Activated CD4-positive, alpha-beta T cell treated with anti-CD3 and anti-CD28 coated beads, Interleukin-2, amount 50 U/mL, for 1 hour (primary cell): Measurements from ENCODE around the gene APC.
"Not testable (repeated sequence)": the region's sequence is repeated elsewhere in the genome, so short reads cannot be mapped to it uniquely, and the experiment has no call there.

ENCODE experiments used
- DNase-seq: peaks from one replicate; pipeline ENCODE4 v3.0.0-alpha.2; 2020

The APC gene

DNA sequence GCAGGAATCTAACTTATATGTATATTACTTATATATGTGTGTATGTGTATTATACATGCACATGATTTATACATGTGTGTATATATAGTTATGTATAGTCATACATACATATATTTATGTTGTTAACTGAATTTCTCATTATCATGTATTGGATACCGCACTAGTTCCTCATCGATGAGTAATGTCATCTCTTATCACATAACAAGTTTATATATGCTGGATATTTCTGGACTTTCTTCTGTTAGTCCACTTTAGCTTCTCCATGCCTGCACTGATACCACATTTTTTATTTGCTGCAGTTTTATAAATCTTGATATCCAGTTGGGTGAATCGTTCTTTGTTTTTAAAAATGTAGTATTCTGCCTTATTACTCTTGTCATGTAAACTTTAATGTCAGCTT is 50.2 kb downstream of the APC start:
- DNase-seq = no peak

DNA sequence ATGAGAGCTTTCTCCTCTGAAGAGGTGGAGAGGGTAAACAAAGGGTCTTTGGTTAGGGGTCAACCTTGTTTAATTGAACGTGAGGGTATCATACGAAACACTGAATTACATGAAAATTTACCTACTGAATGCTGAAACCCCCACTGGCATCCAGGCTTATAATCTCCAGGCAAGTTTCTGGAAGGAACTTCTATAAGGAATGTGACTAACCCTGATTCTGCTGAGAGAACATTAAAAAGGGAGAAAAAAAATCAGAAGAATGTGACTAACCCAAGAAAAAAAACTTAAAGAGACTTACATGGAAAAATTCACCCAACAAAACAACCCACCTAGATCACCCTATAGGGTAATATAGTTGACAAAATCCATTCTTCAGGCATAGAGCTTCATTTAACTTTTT is 55.5 kb downstream of the APC start:
- DNase-seq = no peak

DNA sequence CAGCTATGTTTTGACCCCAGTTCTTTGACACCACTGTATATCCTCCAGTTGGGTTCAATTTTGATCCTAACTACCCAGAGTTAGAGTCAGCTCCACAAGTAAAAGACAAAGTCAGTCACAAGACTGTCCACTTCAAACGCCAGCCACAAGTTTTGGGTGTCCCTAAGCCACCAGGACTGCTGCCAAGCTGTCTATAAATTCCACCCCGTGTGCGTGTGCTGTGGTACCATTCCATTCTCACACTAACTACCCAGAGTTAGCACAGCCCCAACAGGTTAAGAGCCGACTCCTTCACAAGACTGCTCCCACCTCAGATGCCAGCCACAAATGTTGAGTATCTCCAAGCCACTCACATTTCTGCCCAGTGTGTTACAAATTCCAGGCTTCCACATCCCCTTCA is 56.7 kb downstream of the APC start:
- DNase-seq = no peak

DNA sequence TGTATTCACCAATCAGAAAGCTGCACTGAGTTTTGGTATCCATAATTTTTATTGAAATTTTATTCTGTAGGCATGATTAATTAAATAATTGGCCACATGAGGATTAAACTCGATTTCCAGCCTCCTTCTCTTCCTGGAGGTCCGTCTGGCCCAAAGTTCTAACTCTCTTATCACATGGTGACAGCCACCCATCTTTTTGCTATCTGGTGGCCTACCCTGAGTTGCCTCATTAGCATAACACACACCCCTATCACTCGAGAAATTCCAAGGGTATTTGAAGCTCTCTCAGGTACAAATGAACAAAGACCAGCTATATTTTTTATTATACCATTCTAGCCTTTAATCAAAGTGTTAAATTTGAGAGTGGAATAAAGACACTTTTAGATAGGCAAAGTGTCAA is 57.7 kb downstream of the APC start:
- no peak for DNase-seq

DNA sequence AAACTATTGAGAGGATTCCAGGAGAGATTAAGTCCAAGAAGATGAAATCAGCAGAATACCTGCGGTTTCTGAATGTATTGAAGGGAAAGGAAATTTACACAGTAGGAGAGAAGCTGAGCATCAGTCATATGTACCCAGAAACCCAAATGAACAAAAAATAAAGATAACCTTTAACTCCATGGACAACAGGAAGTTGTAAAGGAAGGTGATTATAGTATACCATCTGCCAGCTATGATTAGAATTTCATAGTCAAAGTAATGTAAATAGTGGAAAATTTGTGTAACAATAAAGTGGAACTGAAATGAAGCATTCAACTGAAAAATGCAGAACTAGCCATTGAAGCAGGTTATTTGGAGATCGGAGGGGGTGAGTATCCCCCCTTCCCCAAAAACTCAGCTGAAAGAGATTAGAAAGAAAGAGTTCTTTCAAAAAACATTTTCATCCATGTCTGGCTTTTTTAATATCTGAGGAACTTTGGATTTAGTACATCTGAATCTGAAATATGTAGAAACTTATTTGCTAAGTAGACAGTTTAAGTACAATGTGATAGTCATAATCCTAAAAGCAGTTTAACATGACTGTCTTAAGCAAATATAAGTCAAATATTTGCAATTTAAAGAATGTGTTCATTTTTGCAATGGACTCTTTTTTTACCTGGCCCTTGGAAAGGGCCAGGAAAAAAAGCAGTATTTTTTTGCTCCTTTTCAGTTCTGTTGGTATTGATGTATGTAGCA is 58.4 kb downstream of the APC start:
- DNase-seq = no peak

DNA sequence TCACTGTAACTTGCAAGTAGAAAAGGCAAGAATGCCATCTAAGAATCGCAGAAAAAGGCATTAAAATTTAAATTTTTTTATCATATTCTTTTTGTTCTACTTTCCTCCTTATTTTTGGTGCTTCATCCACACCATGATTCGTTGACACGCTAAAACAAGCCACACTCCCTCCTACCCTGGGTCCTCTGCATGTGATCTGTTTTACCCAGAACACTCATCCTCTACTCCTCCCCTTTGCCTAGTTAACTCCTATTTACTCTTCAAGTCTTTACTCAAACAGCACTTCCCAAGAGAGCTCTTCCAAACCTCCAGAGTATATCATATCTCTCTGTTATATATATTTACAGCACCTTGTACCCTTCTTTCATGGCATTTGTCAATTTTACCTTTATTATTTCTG is 62.0 kb downstream of the APC start:
- DNase-seq = no peak

DNA sequence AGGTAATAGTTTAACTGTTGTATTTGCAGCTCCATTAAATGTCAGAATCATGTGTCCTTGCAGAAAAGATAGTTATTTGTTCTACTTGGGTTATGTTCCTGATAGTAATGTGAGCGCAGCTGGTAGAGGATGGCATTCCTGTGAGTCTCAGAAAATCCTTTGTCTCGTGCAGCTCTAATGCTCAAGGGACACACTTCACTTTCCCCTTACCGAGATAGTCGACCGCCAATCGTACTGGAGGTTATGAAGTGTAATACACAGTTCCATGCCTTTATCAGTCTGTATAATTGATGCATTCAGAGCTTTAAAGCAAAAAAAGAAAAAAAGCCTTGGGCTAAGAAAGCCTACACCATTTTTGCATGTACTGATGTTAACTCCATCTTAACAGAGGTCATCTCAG is 63.2 kb downstream of the APC start:
- no peak for DNase-seq

DNA sequence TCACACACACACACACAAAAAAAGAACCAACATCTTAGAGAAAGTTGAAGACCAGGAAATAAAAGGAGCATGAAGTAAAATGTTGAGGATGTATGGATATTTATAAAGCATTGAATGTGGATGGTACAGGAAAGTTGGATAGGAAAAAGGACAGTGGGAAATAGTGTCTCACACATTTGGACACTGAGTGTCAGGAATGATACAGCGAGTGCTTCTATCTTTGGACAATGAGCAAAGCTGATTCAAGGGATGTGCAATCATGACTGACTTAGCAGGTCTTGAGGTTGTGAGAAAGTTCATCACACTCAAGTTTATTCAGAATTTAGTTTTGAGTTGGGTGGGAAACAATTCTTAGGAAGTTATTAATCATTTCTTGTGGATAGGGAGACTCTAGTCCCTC is 73.3 kb downstream of the APC start:
- DNase-seq = no peak

DNA sequence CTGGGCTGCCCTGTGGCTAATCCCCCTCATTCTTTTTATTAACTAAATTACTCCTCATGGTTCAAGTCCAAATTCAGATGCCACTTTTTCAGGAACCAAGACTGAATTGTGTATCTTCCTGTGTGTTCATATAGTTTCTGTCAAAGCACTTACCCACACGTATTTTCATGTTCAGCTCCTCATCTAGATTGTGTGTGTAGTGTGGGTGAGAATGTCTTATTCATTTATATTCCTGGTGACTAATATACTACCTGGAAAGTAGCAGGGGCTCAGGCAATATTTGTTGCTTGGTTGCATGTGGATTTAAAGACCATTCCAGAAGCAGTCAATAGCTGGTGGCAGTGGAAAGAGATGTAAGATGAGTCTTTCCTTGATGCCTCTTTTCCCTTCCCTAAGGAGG is 74.9 kb downstream of the APC start:
- no peak for DNase-seq

DNA sequence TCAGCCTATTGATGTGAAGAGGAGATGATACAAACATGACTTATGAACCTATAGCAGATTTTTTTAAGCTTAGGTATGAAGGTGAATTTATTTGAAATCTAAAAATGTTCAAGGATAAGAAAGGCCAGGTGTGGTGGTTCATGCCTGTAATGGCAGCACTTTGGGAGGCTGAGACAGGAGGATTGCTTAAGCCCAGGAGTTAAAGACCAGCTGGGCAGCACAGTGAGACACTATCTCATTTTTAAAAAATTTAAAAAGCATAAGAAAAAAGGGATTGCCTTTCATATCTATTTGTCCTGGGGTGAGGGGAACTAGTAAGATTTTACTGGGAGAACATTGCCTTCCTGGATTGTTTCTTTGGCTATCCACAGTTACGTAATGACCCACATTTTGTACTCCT is 82.6 kb downstream of the APC start:
- no peak for DNase-seq

DNA sequence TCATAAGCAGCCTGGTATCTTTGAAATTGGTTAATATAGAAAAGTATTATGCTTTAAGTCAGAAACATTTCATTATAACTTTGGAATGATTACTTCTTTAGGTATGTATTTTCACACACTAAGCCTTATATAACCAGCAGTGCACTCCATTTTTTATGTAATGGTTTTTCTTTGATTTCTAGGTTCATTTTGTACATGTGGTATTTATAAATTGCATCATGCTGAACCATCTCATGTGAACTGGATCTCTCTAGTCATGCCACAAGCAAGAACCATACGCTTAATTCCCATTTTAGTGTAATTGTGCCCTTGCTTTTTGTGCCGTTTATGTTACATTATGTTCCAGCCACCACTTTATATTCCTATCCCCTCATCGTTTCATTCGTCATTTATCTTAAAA is 84.8 kb downstream of the APC start:
- DNase-seq = no peak

DNA sequence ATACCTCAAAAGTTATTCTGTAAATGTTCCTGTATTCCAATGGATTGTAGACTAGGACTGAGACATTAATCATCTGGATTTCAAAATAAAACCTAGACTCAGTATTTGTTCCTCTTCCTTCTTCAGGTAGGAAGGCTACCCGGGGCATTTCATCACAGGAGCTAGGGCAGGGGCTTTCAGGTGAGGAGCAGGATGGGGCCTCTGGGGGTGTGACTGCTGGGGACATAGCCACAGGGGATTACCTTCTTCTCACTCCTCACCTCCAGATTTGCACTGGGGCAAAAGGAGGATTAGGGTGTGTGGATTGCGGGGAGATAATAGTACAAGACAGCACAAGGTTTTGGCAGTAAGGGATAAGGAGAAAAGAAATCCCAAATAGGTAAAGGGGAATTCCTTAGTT is 85.5 kb downstream of the APC start:
- DNase-seq = no peak

DNA sequence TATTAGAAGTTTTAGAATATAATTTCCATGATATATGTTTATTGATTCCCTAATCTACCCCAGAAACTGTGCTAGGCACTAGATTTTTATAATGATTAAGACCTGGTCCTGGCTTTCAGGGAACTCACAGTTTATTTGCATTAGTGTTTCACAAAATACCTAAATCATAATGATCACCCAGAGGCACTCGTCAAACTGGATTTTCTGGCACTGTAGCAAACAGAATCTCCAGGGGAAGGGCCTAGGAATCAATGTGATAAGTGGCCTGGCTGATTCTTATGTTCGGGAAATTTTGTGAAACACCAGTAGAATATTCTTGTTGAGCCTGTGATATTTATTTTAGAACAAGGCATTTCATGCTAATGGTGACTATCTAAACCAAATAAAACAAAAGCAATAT is 86.0 kb downstream of the APC start:
- DNase-seq = no peak

DNA sequence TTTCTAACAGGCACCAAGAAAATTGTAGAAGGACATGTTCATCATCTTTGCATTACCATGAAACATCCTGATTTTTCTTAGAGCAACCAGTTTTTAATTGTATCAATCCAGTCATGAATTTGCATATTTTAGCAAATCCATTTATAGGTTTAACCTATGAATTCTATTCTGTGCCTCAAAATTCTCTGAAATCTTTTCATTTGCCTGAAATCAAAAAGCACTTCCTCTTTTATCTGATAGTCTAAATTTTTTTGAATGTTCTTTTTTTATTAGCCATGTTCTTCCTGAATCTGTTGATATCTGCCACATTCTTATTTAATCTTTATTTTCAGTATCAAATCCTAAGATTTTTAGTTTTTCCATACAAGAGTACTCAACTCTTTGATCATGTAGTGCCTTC is 86.5 kb downstream of the APC start:
- no peak for DNase-seq

DNA sequence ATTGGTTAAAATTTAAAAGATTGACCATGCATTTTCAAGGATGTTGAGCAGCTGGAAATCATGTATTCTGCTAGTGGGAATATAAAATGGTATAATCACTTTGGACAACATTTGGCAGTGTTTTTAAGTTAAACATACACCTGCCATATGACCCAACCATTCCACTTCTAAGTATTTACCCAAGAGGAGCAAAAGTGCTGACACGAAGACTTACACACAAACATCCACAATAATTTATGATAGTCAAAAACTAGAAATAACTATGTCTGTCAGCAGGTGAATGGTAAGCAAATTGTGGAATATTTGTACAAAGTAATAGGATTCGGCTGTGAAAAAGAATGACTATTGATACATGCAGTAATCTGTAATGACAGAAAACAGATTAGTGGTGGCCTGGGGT is 92.7 kb downstream of the APC start:
- no peak for DNase-seq

DNA sequence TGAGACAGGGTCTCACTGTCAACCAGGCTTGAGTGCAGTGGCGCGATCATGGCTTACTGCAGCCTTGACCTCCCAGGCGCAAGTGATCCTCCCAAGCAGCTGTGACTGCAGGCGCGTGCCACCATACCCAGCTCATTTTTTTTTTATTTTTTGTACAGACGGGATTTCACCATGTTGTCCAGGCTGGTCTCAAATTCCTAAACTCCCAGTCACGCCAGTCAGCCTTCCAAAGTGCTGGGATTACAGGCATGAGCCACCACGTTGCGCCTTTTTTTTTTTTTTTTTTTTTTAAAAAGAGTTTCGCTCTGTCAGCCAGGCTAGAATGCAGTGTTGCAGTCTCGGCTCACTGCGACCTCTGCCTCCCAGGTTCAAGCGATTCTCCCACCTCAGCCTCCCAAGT is 96.3 kb downstream of the APC start:
- no peak for DNase-seq

DNA sequence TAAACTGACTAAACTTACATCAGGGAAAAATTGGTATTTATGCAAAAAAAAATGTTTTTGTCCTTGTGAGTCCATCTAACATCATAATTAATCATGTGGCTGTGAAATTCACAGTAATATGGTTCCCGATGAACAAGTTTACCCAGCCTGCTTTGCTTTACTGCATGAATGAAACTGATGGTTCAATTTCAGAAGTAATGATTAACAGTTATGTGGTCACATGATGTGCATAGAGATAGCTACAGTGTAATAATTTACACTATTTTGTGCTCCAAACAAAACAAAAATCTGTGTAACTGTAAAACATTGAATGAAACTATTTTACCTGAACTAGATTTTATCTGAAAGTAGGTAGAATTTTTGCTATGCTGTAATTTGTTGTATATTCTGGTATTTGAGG is 106.8 kb downstream of the APC start:
- no peak for DNase-seq

DNA sequence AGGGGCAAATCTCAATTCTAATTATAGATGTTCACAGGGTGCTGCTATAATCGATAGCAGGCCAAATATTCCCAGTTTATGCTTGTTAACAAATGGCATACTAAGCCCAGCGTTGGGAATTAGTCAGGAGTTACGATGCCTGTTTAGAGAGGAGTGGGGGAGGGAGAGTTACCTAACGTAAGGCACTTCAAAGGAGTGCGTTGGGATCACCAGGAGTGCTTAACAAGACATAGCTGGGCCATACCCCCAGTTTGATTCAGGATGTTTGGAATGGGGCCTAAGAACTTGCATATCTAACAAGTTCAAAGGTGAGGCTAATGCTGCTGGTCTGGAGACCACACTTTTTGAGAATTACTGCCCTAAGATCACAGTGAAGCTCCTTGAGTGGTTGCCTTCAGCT is 108.9 kb downstream of the APC start:
- no peak for DNase-seq

DNA sequence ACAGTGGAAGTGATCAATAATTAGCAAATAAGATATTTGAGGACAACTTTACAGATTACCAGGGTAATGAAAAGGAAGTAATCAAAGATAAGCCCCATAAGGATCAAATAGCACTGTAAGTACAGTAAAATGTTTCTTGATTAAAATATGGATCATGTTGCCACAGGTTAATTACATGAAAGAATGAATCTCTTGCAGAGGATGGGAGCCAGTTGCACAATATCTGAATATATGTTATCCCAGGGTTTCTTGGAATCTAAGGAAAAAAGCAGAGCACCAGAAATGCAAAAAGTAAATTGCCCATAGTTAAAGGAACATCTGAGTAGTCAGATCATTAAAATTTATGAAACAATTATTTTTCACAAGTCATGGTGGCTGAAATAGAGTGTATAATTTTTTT is 109.6 kb downstream of the APC start:
- no peak for DNase-seq

DNA sequence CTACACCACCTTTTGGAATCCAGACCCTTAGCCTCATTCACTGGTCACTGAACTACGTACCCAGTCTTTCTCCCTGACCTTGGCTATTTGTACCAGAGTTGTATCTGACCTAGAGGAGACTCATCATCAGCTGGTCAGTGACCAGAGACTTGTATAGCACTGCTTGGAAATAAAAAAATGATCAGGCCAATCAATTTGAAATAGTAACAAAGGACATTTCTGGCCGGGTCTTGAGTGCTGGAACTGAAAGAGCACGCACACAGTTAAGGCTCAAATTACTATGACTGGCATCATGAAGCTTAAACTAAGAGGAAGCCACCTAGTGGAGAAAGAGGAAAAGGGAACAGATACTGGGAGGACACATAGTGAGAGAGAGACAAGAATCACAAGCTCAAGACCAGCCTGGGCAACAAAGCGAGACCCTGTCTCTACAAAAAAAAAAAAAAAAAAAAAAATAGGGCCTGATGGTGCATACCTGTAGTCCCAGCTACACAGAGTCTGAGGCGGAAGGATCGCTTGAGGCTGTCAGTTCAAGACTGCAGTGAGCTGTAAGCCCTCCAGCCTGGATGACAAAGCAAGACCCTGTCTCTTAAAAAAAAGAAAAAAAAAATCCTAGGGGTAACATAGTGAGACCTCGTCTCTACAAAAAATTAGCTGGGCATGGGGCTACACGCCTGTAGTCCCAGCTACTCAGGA is 110.6 kb downstream of the APC start:
- no peak for DNase-seq

DNA sequence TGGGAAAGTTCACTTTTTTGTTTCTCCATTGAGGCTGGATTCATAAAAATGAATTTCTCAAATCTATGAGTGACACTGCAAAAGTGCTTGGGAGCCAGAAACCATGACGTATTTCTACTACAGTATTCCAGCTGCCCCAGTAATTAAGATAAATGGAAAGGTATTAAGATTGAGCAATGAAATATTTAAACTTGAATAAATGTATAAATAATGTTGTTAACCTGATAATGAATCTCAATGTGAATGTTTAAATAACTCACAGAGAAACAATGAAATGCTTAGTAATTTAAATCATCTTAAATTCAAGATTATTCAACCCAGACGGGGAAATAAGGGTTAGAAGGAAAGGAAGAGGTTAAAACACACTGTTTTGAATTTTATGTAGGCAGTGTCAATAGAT is 112.2 kb downstream of the APC start:
- DNase-seq = no peak

DNA sequence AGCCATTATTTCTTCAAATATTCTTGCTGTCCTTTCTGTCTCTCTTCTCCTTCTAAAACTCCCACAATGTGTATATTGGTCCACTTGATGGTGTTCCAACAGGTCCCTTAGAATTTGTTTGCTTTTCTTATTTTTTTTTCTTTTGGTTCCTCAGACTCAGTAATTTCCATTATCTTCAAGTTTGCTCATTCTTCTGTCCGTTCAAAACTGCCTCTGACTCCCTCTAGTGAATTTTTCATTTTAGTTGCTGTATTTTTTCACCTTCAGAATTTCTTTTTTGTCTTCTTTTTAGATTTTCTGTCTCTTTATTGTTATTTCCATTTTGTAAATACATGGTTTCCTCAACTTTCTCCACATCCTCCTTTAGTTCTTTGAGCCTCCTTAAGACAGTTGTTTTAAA is 117.0 kb downstream of the APC start:
- no peak for DNase-seq

DNA sequence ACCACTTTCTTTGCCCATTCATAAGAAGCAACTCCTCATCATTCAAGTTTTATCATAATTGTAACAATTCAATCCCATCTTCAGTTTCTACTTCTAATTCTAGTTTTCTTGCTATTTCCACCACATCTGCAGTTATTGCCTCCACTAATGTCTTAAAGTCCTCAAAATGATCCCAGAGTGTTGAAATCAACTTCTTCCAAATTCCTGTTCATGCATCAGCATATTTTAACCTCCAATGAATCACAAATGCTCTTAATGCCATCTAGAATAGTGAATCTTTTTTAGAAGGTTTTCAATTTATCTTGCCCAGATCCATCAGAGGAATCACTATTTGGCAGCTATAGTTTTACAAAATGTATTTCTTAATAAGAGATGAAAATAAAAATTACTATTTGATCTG is 120.2 kb downstream of the APC start:
- no peak for DNase-seq

DNA sequence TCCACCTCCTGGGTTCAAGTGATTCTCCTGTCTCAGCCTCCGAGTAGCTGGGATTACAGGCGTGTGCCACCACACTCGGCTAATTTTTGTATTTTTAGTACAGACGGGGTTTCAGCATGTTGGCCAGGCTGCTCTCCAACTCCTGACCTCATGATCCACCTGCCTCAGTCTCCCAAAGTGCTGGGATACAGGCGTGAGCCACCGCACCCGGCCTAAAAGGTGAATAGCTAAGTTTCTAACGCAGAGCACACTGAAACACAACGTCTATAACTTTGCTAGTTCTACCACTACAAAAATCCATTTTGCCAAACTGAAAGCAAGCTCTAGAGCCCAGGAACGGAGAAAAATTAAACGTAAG is 122.9 kb downstream of the APC start:
- DNase-seq = not testable (repeated sequence)

DNA sequence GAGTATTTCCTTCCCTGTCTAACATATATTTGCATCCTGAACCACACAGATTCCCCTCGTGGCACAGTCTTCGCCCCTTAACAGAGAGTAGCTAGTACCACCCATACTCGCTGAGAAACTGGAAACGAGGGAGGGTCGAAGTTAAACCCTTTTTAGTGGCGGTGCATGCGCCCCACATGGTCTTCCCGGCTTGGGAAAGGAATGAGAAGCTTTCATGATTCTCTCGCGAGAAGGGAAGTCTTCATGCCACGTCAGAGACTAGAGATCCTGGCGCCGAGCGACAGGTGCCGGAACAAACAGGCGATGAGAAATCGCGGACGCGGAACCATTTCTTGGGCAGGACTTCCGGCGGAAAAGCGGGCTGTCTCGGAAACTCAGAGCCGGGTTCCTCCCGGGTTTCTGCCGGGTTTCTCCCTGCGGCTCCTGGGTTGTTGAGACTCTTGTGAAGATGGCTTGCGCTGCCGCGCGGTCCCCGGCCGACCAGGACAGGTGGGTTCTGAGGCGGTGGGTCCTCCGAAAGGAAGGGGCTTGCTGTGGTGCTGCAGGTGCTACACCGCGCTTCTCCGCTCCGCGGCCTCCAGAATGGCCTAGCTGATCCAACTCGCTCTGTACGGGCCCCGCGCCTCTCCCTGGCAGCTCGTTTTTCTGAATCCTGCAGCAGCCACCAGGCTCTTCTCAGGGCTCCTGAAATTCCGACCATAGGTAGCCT is 123.4 kb downstream of the APC start, which contains the start of gene SRP19:
Gene SRP19 (plus strand): TSS at position 359 of the 709 bp plus-strand sequence. CDS start 90 bp downstream, at position 449.
- DNase-seq = peak; percentile 88
